IPS-15b (cell line): ENCODE results near the gene TOR1A.

Source experiments
- H3K27me3 ChIP-seq: one replicate; pipeline ENCODE4 v1.6.1; 2013; ENCODE audit warnings: low read length; ENCODE audit not compliant: control insufficient read depth, insufficient read depth
- H3K36me3 ChIP-seq: one replicate; pipeline ENCODE4 v1.6.1; 2013; ENCODE audit warnings: low read length; ENCODE audit not compliant: control insufficient read depth, insufficient read depth
- H3K4me1 ChIP-seq: one replicate; pipeline ENCODE4 v1.6.1; 2013; ENCODE audit warnings: mild to moderate bottlenecking, low read length; ENCODE audit not compliant: control insufficient read depth, insufficient read depth
- H3K4me3 ChIP-seq: one replicate; pipeline ENCODE4 v1.5.1; 2013; ENCODE audit warnings: low read depth, low read length
- H3K9ac ChIP-seq: one replicate; pipeline ENCODE4 v1.6.1; 2013; ENCODE audit warnings: low read depth, mild to moderate bottlenecking, low read length
- H3K9me3 ChIP-seq: one replicate; pipeline ENCODE4 v1.6.1; 2013; ENCODE audit warnings: mild to moderate bottlenecking, low read length; ENCODE audit not compliant: control insufficient read depth, insufficient read depth

The TOR1A gene

DNA sequence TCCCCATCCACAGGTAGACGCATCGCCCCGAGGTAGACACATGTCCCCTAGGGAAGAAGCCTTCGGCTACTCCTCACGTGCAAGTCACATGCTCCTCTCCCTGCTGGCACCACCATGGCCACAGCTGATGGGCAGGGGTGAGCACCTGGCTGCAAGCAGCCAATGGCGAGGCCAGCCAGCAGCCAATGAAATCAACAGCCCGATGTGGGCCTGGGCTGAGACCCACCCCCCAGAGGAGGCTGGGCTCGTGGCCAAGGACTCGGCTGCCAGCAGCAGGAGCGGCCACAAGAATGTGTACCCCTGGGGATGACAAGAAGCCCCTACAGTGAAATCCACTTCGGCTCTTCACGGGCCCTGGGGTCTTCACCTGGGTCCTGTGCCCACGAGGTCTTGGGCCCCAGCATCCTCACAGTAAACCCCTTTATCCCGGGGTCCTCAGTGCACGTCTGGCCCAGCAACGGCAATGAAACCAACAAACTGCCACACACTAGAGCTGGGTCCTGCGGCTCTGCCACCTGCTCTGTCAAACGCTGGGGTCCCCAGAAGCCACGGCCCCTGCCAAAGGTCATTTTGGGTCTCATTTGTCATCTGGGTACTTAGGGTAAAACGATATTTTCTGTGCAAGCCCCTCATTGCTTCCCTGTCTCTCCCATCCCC lies 49.0 kb downstream of the TOR1A start:
- Histone ChIP-seq H3K9ac (no peak overlapping the region), H3K9me3 (no peaks in the 10 kb centered on the region), H3K27me3 (no peaks in the 10 kb centered on the region), H3K4me1 (peaks cover 8% of the 10 kb centered on the region), H3K4me3 (no peak overlapping the region), H3K36me3 (no peaks in the 10 kb centered on the region)

DNA sequence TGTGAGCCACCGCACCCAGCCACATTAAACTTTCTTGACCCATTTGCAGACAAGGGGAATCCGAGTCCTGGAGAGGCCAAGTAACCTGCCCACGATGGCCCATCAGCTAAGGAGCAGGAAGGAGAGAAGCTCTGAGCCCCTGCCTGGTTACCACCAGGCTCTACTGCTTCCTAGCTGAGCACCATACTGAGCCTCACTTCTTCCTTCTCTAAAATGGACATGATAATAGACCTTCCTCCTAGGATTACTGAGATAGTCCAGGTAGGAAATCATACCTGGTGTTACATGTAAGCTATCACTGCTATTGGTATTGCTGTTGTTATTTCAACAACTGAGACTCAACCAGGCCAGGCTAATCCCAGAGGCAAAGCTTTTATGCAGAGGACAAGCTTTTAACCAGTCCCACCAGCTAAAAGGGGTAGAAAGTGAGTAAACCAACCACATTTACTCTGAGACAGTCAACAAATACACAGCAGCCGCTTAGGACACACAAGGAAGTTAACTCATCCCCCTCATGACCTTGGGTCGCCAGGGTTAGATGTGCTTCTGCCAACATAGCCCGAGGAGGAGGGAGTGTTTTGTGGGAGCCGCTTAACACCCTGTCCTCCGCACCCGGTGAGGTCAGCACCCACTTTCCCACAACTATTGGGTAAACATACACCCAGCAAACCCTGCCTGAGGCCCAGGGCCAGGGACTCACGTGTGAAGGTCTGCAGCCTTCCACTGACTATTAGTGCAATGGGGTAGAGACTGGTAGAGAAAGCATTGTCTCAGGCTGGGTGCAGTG lies 50.5 kb downstream of the TOR1A start:
- H3K4me3 ChIP-seq: no peak overlapping the region
- H3K9ac ChIP-seq: no peak overlapping the region
- H3K36me3 ChIP-seq: no peaks in the 10 kb centered on the region
- H3K9me3 ChIP-seq: no peaks in the 10 kb centered on the region
- H3K4me1 ChIP-seq: peaks cover 8% of the 10 kb centered on the region
- no peaks in the 10 kb centered on the region for H3K27me3 ChIP-seq

DNA sequence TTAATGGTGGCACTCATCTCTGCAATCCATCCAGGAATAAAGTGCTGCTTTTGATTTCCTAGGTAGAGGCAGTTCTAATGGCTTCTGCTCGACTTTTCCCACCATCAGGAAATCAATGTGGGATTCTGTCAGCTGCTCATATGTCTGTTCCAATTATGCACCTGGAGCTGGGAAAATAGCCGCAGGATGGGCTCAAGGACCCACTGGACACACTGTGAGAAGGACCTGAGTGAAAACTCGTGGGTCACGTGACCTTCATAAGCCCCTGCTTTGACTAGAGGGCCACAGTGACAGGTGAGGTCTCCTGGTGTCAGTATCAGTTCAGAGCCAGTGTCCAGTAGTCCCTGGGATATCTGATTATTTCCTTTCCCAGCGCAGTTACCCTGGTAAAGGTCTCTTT lies 53.2 kb downstream of the TOR1A start:
- Histone ChIP-seq H3K27me3 (no peaks in the 10 kb centered on the region), H3K9me3 (no peaks in the 10 kb centered on the region), H3K9ac (no peak overlapping the region), H3K36me3 (no peaks in the 10 kb centered on the region), H3K4me1 (no peaks in the 10 kb centered on the region), H3K4me3 (no peak overlapping the region)

DNA sequence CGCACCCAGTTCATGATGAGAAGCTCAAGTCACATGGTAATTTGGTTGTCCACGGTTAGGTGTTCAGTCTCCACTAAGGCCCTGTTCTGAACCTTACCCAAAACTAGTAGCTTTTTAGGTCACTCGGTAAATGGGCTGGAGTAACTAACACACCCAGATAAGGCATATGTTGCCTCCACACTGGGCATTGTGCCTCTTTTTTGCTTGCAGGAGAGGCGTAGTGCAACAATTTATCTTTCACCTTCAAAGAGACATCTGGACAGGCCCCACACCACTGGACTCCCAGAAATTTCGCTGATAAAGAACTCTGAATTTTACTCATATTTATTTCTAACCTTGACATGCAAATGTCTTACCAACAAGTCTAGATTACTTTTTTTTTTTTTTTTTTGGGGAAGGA lies 54.3 kb downstream of the TOR1A start:
- no peaks in the 10 kb centered on the region for H3K27me3 ChIP-seq
- no peak overlapping the region for H3K9ac ChIP-seq
- no peaks in the 10 kb centered on the region for H3K36me3 ChIP-seq

DNA sequence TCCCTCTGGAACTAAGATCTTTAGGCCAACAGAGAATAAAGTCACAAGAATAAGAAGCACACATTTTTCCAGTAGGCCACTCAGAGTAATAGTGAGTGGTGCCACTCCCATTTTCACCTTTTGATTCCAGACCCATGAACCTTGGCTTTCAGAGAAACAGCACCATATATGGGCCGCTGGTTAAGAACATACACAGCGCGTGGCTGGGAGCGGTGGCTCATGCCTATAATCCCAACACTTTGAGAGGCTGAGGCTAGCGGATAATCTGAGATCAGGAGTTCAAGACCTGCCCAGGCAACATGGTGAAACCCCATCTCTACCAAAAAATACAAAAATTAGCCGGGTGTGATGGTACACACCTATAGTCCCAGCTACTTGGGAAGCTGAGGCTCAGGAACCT lies 55.5 kb downstream of the TOR1A start:
- Histone ChIP-seq H3K27me3 (no peaks in the 10 kb centered on the region), H3K36me3 (no peaks in the 10 kb centered on the region), H3K9ac (no peak overlapping the region), H3K4me3 (no peak overlapping the region), H3K4me1 (no peaks in the 10 kb centered on the region), H3K9me3 (no peaks in the 10 kb centered on the region)

More for the DNA sequence above, 54.3 kb downstream of the TOR1A start:
- no peaks in the 10 kb centered on the region for H3K4me1 ChIP-seq
- no peaks in the 10 kb centered on the region for H3K9me3 ChIP-seq
- no peak overlapping the region for H3K4me3 ChIP-seq

DNA sequence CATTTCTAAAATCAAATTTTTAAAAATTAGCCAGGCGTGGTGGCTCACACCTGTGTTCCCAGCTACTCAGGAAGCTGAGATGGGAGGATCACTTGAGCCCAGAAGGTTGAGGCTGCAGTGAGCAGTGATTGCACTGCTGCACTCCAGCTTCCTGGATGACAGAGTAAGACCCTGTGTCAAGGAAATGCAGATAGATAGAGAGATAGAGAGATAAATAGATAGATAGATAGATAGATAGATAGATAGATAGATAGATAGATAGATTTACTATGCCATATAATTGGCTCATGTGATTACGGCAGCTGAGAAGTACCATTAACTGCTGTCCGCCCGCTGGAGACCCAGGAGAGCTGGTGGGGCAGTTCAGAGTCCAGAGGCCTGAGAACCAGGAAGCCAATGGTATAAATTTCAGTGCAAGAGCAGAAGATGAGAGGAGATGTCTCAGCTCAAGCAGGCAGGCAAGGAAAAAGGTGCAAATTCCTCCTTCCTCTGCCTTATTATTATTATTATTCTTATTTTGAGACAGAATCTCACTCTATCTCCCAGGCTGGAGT lies 58.1 kb downstream of the TOR1A start:
- H3K27me3 ChIP-seq: no peaks in the 10 kb centered on the region
- H3K9me3 ChIP-seq: no peaks in the 10 kb centered on the region
- no peak overlapping the region for H3K4me3 ChIP-seq
- H3K36me3 ChIP-seq: no peaks in the 10 kb centered on the region
- H3K4me1 ChIP-seq: no peaks in the 10 kb centered on the region
- H3K9ac ChIP-seq: no peak overlapping the region

DNA sequence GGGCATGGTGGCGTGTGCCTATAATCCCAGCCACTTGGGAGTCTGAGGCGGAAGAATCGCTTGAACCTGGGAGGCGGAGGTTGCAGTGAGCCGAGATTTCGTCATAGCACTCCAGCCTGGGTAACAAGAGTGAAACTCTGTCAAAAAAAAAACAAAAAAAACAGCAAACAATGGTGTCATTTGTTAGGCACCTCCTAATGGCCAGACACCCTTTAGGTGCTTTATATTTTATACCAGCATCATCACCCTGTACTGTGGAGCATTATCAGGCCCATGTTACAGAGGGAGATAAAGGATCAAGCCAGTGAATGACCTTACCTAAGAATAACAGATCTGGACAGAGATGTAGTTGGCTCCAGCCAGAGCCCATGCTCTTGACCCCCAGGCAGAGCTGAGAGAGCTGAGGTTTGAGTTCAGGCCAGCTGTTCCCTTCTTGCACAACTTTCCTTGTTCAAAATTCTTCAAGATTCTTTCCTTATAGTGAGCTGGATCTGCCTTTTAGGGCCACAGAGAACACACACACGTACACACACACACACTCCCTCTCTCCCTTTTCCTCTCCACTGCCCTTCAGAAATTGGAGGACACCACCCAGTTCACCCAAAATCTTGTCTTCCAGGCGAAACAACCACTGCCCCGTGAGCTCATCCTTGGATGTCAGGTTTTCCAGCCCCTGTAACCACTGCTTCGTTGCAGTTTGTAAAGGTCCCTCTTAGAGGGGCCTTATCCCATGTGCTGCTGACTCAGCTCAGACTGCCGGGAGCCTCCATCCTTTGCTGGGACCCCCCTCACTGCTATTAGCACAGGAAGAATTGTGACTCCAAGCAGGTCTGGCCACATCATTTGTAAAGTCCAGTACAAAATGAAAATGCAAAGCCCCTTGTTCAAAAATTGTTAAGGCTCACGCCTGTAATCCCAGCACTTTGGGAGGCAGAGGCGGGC lies 60.7 kb downstream of the TOR1A start:
- H3K9me3 ChIP-seq: no peaks in the 10 kb centered on the region
- H3K36me3 ChIP-seq: no peaks in the 10 kb centered on the region
- no peaks in the 10 kb centered on the region for H3K4me1 ChIP-seq
- no peak overlapping the region for H3K9ac ChIP-seq
- no peak overlapping the region for H3K4me3 ChIP-seq
- H3K27me3 ChIP-seq: no peaks in the 10 kb centered on the region
